Spleen (tissue), 7 donors: ENCODE data around the gene KLF6.

ENCODE experiments used
- CTCF ChIP-seq, 11 experiments: fragments of 200-600 bp in 7 of 11; fragments of 450-650 bp in 4 of 11; sonication (generic) in 4 of 11; IDR thresholded peaks in 8 of 11; conservative IDR thresholded peaks in 3 of 11; 1 replicate in 7 of 11; 2 replicates in 4 of 11; pipeline versions ENCODE4 v1.4.0 to v1.8.0; 2016 to 2021; ENCODE audit warnings: antibody characterized with exemption in 11 of 11, inconsistent platforms in 4 of 11, mild to moderate bottlenecking in 1 of 11
- POLR2A ChIP-seq, 3 donors: fragments of 450-650 bp; IDR thresholded peaks; one replicate each; pipeline ENCODE4 v1.5.1; 2017; ENCODE audit warnings: antibody characterized with exemption in 3 of 3, mild to moderate bottlenecking in 1 of 3
- donor health status: DM: no; HTN: no; CAD: no; lungs with moderate emphysema.
- donor health status: DM: no; HTN: no; CAD: no.
- donor health status: DM: no; HTN: no; CAD: no.

DNA sequence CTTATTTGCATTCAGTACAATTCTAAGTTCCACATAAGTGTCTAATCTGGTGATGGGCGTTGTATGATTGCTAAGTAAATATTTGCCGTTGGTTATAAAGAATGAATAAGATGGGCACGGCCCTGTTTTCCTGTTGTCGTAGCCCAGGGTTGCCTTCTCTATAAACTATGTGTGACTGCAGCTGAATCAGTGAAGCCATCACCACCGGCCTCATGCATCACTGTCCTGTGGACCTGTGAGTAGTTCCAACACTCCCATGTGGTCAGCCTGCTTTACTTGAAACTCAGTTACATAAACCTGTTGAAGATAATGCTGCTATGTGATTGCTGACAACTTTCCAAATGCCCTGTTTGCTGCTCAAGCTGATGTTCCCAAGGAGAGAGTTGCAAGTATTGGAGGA lies 21.6 kb upstream of the KLF6 start:
- no peak for TF ChIP-seq CTCF (IDR thresholded peaks at IDR 0.05 in 8 of 11, conservative IDR thresholded peaks at IDR 0.05 in 3 of 11)
- no peak for TF ChIP-seq POLR2A (IDR thresholded peaks at IDR 0.05)
